Endodermal cell (in vitro differentiated cells): ENCODE results near the gene SP6. TPM values are rescaled to one million over a fixed set of nuclear protein-coding genes. Genes with fewer than 3 reads are reported as not detected.
A peak's percentile ranks its signal among the peaks of the same experiment; 100 is the strongest.

Experiments
- DNase-seq: peaks from one replicate; pipeline ENCODE4 v3.0.0-alpha.2; 2017
- H3K27ac ChIP-seq: 2 replicates; pipeline ENCODE4 v1.5.1; 2013; ENCODE audit warnings: mild to moderate bottlenecking, low read depth, low read length, moderate library complexity
- H3K27me3 ChIP-seq: 2 replicates; pipeline ENCODE4 v1.6.1; 2013; ENCODE audit warnings: mild to moderate bottlenecking, low read length, moderate library complexity; ENCODE audit not compliant: insufficient read depth, control insufficient read depth, poor library complexity, severe bottlenecking
- H3K36me3 ChIP-seq: 2 replicates; pipeline ENCODE4 v1.7.0; 2013; ENCODE audit warnings: mild to moderate bottlenecking, low read length, moderate library complexity; ENCODE audit not compliant: control insufficient read depth, insufficient read depth
- H3K4me1 ChIP-seq: one replicate; pipeline ENCODE4 v1.7.0; 2013; ENCODE audit warnings: low read length; ENCODE audit not compliant: control insufficient read depth, insufficient read depth
- H3K4me3 ChIP-seq: 2 replicates; pipeline ENCODE4 v1.5.1; 2013; ENCODE audit warnings: mild to moderate bottlenecking, low read length, moderate library complexity
- H3K9ac ChIP-seq: 2 replicates; pipeline ENCODE4 v1.6.1; 2013; ENCODE audit warnings: mild to moderate bottlenecking, low read length, moderate library complexity; ENCODE audit not compliant: poor library complexity, severe bottlenecking; ENCODE audit errors: extremely low read depth
- H3K9me3 ChIP-seq: 2 replicates; pipeline ENCODE4 v1.6.1; 2013; ENCODE audit warnings: mild to moderate bottlenecking, low read length, moderate library complexity; ENCODE audit not compliant: control insufficient read depth
- H3K27ac Mint-ChIP-seq: 2 replicates; pipeline ENCODE4 v1.8.0; 2020; ENCODE audit warnings: mixed read lengths
- H3K27me3 Mint-ChIP-seq: 2 replicates; pipeline ENCODE4 v1.8.0; 2021; ENCODE audit warnings: mild to moderate bottlenecking, mixed read lengths; ENCODE audit not compliant: insufficient read depth
- H3K36me3 Mint-ChIP-seq: 2 replicates; pipeline ENCODE4 v1.8.0; 2020; ENCODE audit warnings: low read depth, mixed read lengths
- H3K4me1 Mint-ChIP-seq: 2 replicates; pipeline ENCODE4 v1.8.0; 2020; ENCODE audit warnings: mixed read lengths
- H3K4me3 Mint-ChIP-seq: 2 replicates; pipeline ENCODE4 v1.8.0; 2020; ENCODE audit warnings: mild to moderate bottlenecking, moderate library complexity, mixed read lengths
- H3K9me3 Mint-ChIP-seq: 2 replicates; pipeline ENCODE4 v1.8.0; 2020; ENCODE audit warnings: mild to moderate bottlenecking, mixed read lengths
- CTCF ChIP-seq: fragments of 200-600 bp; sonication (generic); conservative IDR thresholded peaks from 2 replicates; pipeline ENCODE4 v1.5.0; 2021; ENCODE audit warnings: antibody characterized with exemption, mild to moderate bottlenecking
- WGBS, 2 experiments: methylation state at CpG; one replicate each; pipeline versions ENCODE4 v1.1.5 to v1.1.7; 2013; ENCODE audit warnings: missing lambda C conversion rate in 2 of 2, mixed read lengths in 1 of 2; ENCODE audit not compliant: insufficient coverage in 1 of 2, insufficient read length in 1 of 2; 5-methylcytosine and 5-hydroxymethylcytosine counted together
- total RNA-seq, 2 donors: library from RNA; stranded (reverse); fragmentation: NEBNext Ultra II Directional in 1 of 2; extraction: Animal tissue kit (Norgen Biotek cat#: 25700) in 1 of 2; gene quantifications; 2 replicates in 1 of 2; 3 replicates in 1 of 2; pipeline ENCODE4 v1.2.1, GENCODE V29; 2021

SP6 gene
- total RNA-seq, 2 donors from 2014 or later = 3.1 to 3.7 TPM

GRCh38 chr17:47813512-47814031 is 37.4 kb downstream of the SP6 start:
- Histone ChIP-seq H3K27me3 (no peaks in the 10 kb centered on the region), H3K9me3 (no peaks in the 10 kb centered on the region), H3K9ac (no peak overlapping the region), H3K36me3 (peaks cover 25% of the 10 kb centered on the region), H3K27ac (no peak overlapping the region), H3K4me3 (no peak overlapping the region), H3K4me1 (no peaks in the 10 kb centered on the region)
- Mint-ChIP-seq H3K9me3 (no peaks in the 10 kb centered on the region), H3K36me3 (peaks cover 22% of the 10 kb centered on the region), H3K4me1 (peaks cover 2% of the 10 kb centered on the region), H3K4me3 (no peak overlapping the region), H3K27me3 (no peaks in the 10 kb centered on the region), H3K27ac (no peak overlapping the region)
- DNase-seq = no peak
- no peak for TF ChIP-seq CTCF
- WGBS, 2 experiments = 94 to 95% methylated on average over 17 to 22 of the region's 22 CpGs

- DNase-seq = peak; percentile 30
- no peaks in the 10 kb centered on the region for H3K9me3 Mint-ChIP-seq
These were observed 37.9 kb downstream of the SP6 start for GRCh38 chr17:47813077-47813476.

GRCh38 chr17:47812146-47812920 is 38.6 kb downstream of the SP6 start:
- Histone ChIP-seq H3K4me1 (no peaks in the 10 kb centered on the region), H3K9ac (no peak overlapping the region), H3K27ac (no peak overlapping the region), H3K4me3 (no peak overlapping the region), H3K36me3 (peaks cover 20% of the 10 kb centered on the region), H3K27me3 (no peaks in the 10 kb centered on the region), H3K9me3 (no peaks in the 10 kb centered on the region)
- WGBS, 2 experiments = 83 to 90% methylated on average over 9 to 18 of the region's 18 CpGs
- peak; percentile 32 for DNase-seq
- peaks cover 31% of the 10 kb centered on the region for H3K36me3 Mint-ChIP-seq
- H3K4me1 Mint-ChIP-seq = peaks cover 2% of the 10 kb centered on the region
- no peaks in the 10 kb centered on the region for H3K27me3 Mint-ChIP-seq
- H3K4me3 Mint-ChIP-seq = no peak overlapping the region
- no peaks in the 10 kb centered on the region for H3K9me3 Mint-ChIP-seq
- no peak overlapping the region for H3K27ac Mint-ChIP-seq
- TF ChIP-seq CTCF = no peak

More at GRCh38 chr17:47813077-47813476, 37.9 kb downstream of the SP6 start:
- H3K27me3 Mint-ChIP-seq = no peaks in the 10 kb centered on the region
- Histone ChIP-seq H3K4me3 (no peak overlapping the region), H3K27ac (no peak overlapping the region), H3K9ac (no peak overlapping the region), H3K36me3 (peaks cover 20% of the 10 kb centered on the region), H3K9me3 (no peaks in the 10 kb centered on the region), H3K27me3 (no peaks in the 10 kb centered on the region), H3K4me1 (no peaks in the 10 kb centered on the region)
- WGBS, 2 experiments = 91 to 94% methylated on average over 9 to 14 of the region's 14 CpGs
- TF ChIP-seq CTCF = no peak
- H3K4me3 Mint-ChIP-seq = no peak overlapping the region
- peaks cover 2% of the 10 kb centered on the region for H3K4me1 Mint-ChIP-seq
- peaks cover 25% of the 10 kb centered on the region for H3K36me3 Mint-ChIP-seq
- H3K27ac Mint-ChIP-seq = no peak overlapping the region
